GM12872 (cell line): ENCODE results near the gene VIP.

ENCODE experiments used
- CTCF ChIP-seq: IDR thresholded peaks from 3 replicates; pipeline ENCODE4 v1.5.1; 2011; ENCODE audit warnings: low read depth, mild to moderate bottlenecking, low read length, moderate library complexity; ENCODE audit not compliant: insufficient read depth

VIP gene

GRCh38 chr6:152723398-152723797 lies 27.2 kb upstream of the VIP start:
- TF ChIP-seq CTCF = no peak

- TF ChIP-seq CTCF = no peak
Observed at GRCh38 chr6:152726313-152726712, 24.3 kb upstream of the VIP start.

GRCh38 chr6:152727507-152727906 lies 23.1 kb upstream of the VIP start:
- no peak for TF ChIP-seq CTCF

GRCh38 chr6:152734630-152735029 lies 16.0 kb upstream of the VIP start:
- no peak for TF ChIP-seq CTCF

- TF ChIP-seq CTCF = no peak
Observed at GRCh38 chr6:152736687-152737273, 13.8 kb upstream of the VIP start.

GRCh38 chr6:152745509-152746171 lies 5.0 kb upstream of the VIP start:
- no peak for TF ChIP-seq CTCF

- no peak for TF ChIP-seq CTCF
Observed at GRCh38 chr6:152746172-152746553, 4.4 kb upstream of the VIP start.
